Muscle layer of colon (tissue), 2 donors: ENCODE data around the gene ZNF593OS.

Source experiments
- H3K27ac ChIP-seq: one replicate; pipeline ENCODE4 v1.7.0; 2013; ENCODE audit warnings: low read depth, mild to moderate bottlenecking, low read length, moderate library complexity
- H3K27me3 ChIP-seq, 2 donors: one replicate each; pipeline ENCODE4 v1.7.0; 2013; ENCODE audit warnings: low read length in 2 of 2, mild to moderate bottlenecking in 2 of 2; ENCODE audit not compliant: insufficient read depth in 2 of 2, control insufficient read depth in 1 of 2
- H3K36me3 ChIP-seq: one replicate; pipeline ENCODE4 v1.7.0; 2013; ENCODE audit warnings: mild to moderate bottlenecking, low read length; ENCODE audit not compliant: insufficient read depth
- H3K4me1 ChIP-seq: one replicate; pipeline ENCODE4 v1.7.0; 2013; ENCODE audit warnings: mild to moderate bottlenecking, low read length; ENCODE audit not compliant: insufficient read depth
- H3K4me3 ChIP-seq, 2 donors: one replicate each; pipeline ENCODE4 v1.7.0; 2013; ENCODE audit warnings: low read length in 2 of 2, low read depth in 1 of 2, mild to moderate bottlenecking in 1 of 2, moderate library complexity in 1 of 2
- H3K9ac ChIP-seq: one replicate; pipeline ENCODE4 v1.7.0; 2013; ENCODE audit warnings: low read length
- H3K9me3 ChIP-seq: one replicate; pipeline ENCODE4 v1.7.0; 2013; ENCODE audit warnings: mild to moderate bottlenecking, low read length
- donor health status: abdominal sarcoma.
- donor health status: Adenocarcinoma of cecum.

ZNF593OS gene

GRCh38 chr1:26121854-26122773 lies 49.5 kb downstream of the ZNF593OS start:
- Histone ChIP-seq H3K9ac (no peak overlapping the region), H3K4me3 (no peak overlapping the region), H3K36me3 (peaks cover 15% of the 10 kb centered on the region), H3K9me3 (no peaks in the 10 kb centered on the region), H3K27ac (peak overlapping the region; percentile 74), H3K27me3 (no peaks in the 10 kb centered on the region), H3K4me1 (peaks cover 26% of the 10 kb centered on the region)

- Histone ChIP-seq H3K36me3 (peaks cover 16% of the 10 kb centered on the region), H3K9me3 (no peaks in the 10 kb centered on the region), H3K9ac (no peak overlapping the region), H3K4me1 (peaks cover 26% of the 10 kb centered on the region), H3K27me3 (no peaks in the 10 kb centered on the region), H3K4me3 (no peak overlapping the region), H3K27ac (no peak overlapping the region)
Measured at GRCh38 chr1:26119892-26120608, 51.6 kb downstream of the ZNF593OS start.
